ENCODE data around the gene NFKBIB.
"Not testable (repeated sequence)": the region's sequence is repeated elsewhere in the genome, so short reads cannot be mapped to it uniquely, and the experiment has no call there.

The NFKBIB gene
- 23.0 to 90.3 (median 65.9) reads per million in 9 experiments for total RNA-seq

- Mint-ChIP-seq H3K27me3 (no peaks in the 10 kb centered on the region), H3K9me3 (no peaks in the 10 kb centered on the region), H3K36me3 (ENCODE audit: insufficient read depth) (peaks cover 30% of the 10 kb centered on the region), H3K27ac (peak within 1 kb of the TSS; percentile 99 to 100), H3K4me1 (ENCODE audit: low read depth in 2 of 2) (peaks cover 39 to 44% of the 10 kb centered on the region in 2 donors), H3K4me3 (peak within 1 kb of the TSS; percentile 91 to 96)
- DNase-seq (peak; percentile 97 to 99 (median 98)), ATAC-seq (replicated peaks) (peak; percentile 82)
Observed at GRCh38 chr19:38899447-38900201, at the start of gene NFKBIB, which contains the start of gene SIRT2. NFKBIB (plus strand) TSS chr19:38899969; CDS start chr19:38900033, 64 bp downstream. SIRT2 (minus strand) TSS chr19:38899618; CDS start chr19:38899521, 97 bp downstream.

GRCh38 chr19:38850436-38850975, 49.3 kb upstream of the NFKBIB start:
- Mint-ChIP-seq H3K4me3 (peak overlapping the region; percentile 97 to 98), H3K4me1 (ENCODE audit: low read depth in 2 of 2) (peaks cover 41 to 45% of the 10 kb centered on the region in 2 donors), H3K27ac (peak overlapping the region; percentile 99 to 100), H3K9me3 (no peaks in the 10 kb centered on the region), H3K36me3 (ENCODE audit: insufficient read depth) (peaks cover 74% of the 10 kb centered on the region), H3K27me3 (no peaks in the 10 kb centered on the region)
- DNase-seq (peak in 2 of 3 experiments; percentile 96 to 99), ATAC-seq (replicated peaks) (peak; percentile 72)

- Mint-ChIP-seq H3K4me3 (peak overlapping the region; percentile 97 to 98), H3K9me3 (no peaks in the 10 kb centered on the region), H3K36me3 (ENCODE audit: insufficient read depth) (peaks cover 68% of the 10 kb centered on the region), H3K27ac (peak overlapping the region; percentile 99 to 100), H3K27me3 (no peaks in the 10 kb centered on the region), H3K4me1 (ENCODE audit: low read depth in 2 of 2) (peaks cover 38 to 39% of the 10 kb centered on the region in 2 donors)
- DNase-seq (peak; percentile 33 to 44 (median 38)), ATAC-seq (replicated peaks) (no peak)
Observed at GRCh38 chr19:38850976-38851621, 48.7 kb upstream of the NFKBIB start.

GRCh38 chr19:38851622-38852230, 48.0 kb upstream of the NFKBIB start:
- Mint-ChIP-seq H3K27me3 (no peaks in the 10 kb centered on the region), H3K9me3 (no peaks in the 10 kb centered on the region), H3K27ac (peak overlapping the region; percentile 99 to 100), H3K4me3 (peak overlapping the region; percentile 97 to 98), H3K36me3 (ENCODE audit: insufficient read depth) (peaks cover 61% of the 10 kb centered on the region), H3K4me1 (ENCODE audit: low read depth in 2 of 2) (peaks cover 39 to 41% of the 10 kb centered on the region in 2 donors)
- ATAC-seq (replicated peaks) (peak; percentile 5), DNase-seq (peak; percentile 80 to 86 (median 83))

GRCh38 chr19:38852231-38853044, 47.3 kb upstream of the NFKBIB start:
- ATAC-seq (replicated peaks) (peak; percentile 3), DNase-seq (peak; percentile 52 to 62 (median 59))
- peak overlapping the region; percentile 97 to 98 for H3K4me3 Mint-ChIP-seq
- no peaks in the 10 kb centered on the region for H3K27me3 Mint-ChIP-seq
- H3K9me3 Mint-ChIP-seq: no peaks in the 10 kb centered on the region
- peaks cover 41 to 47% of the 10 kb centered on the region in 2 donors for H3K4me1 Mint-ChIP-seq (ENCODE audit: low read depth in 2 of 2)
- H3K27ac Mint-ChIP-seq: peak overlapping the region; percentile 99 to 100
- peaks cover 61% of the 10 kb centered on the region for H3K36me3 Mint-ChIP-seq (ENCODE audit: insufficient read depth)

GRCh38 chr19:38853214-38853613, 46.6 kb upstream of the NFKBIB start:
- H3K36me3 Mint-ChIP-seq (ENCODE audit: insufficient read depth): peaks cover 54% of the 10 kb centered on the region
- H3K4me3 Mint-ChIP-seq: peak overlapping the region; percentile 97 to 98
- DNase-seq (no peak), ATAC-seq (replicated peaks) (no peak)
- peaks cover 39 to 44% of the 10 kb centered on the region in 2 donors for H3K4me1 Mint-ChIP-seq (ENCODE audit: low read depth in 2 of 2)
- no peaks in the 10 kb centered on the region for H3K9me3 Mint-ChIP-seq
- no peaks in the 10 kb centered on the region for H3K27me3 Mint-ChIP-seq
- H3K27ac Mint-ChIP-seq: peak overlapping the region; percentile 93 to 100

- Mint-ChIP-seq H3K4me1 (ENCODE audit: low read depth in 2 of 2) (peaks cover 30 to 34% of the 10 kb centered on the region in 2 donors), H3K36me3 (ENCODE audit: insufficient read depth) (peaks cover 36% of the 10 kb centered on the region)
- not testable (repeated sequence) for H3K4me3 Mint-ChIP-seq; H3K27ac Mint-ChIP-seq; H3K27me3 Mint-ChIP-seq; ATAC-seq (replicated peaks); H3K9me3 Mint-ChIP-seq; DNase-seq
Observed at GRCh38 chr19:38854961-38855360, 44.8 kb upstream of the NFKBIB start.

GRCh38 chr19:38855751-38856150, 44.0 kb upstream of the NFKBIB start:
- H3K27me3 Mint-ChIP-seq; DNase-seq; H3K4me3 Mint-ChIP-seq; H3K9me3 Mint-ChIP-seq; H3K27ac Mint-ChIP-seq; ATAC-seq (replicated peaks): not testable (repeated sequence)
- peaks cover 28 to 32% of the 10 kb centered on the region in 2 donors for H3K4me1 Mint-ChIP-seq (ENCODE audit: low read depth in 2 of 2)
- H3K36me3 Mint-ChIP-seq (ENCODE audit: insufficient read depth): peaks cover 29% of the 10 kb centered on the region

GRCh38 chr19:38856813-38857212, 43.0 kb upstream of the NFKBIB start:
- DNase-seq: no peak
- Mint-ChIP-seq H3K9me3 (no peaks in the 10 kb centered on the region), H3K36me3 (ENCODE audit: insufficient read depth) (peaks cover 19% of the 10 kb centered on the region), H3K27me3 (no peaks in the 10 kb centered on the region), H3K27ac (peak overlapping the region; percentile 78 to 79), H3K4me1 (ENCODE audit: low read depth in 2 of 2) (peaks cover 20 to 22% of the 10 kb centered on the region in 2 donors), H3K4me3 (peak overlapping the region; percentile 6 to 57)
- no peak for ATAC-seq (replicated peaks)

GRCh38 chr19:38859631-38860204, 40.1 kb upstream of the NFKBIB start:
- not testable (repeated sequence) for H3K27me3 Mint-ChIP-seq; H3K27ac Mint-ChIP-seq; DNase-seq; ATAC-seq (replicated peaks); H3K4me3 Mint-ChIP-seq; H3K9me3 Mint-ChIP-seq
- peaks cover 12% of the 10 kb centered on the region for H3K36me3 Mint-ChIP-seq (ENCODE audit: insufficient read depth)
- peaks cover 19 to 26% of the 10 kb centered on the region in 2 donors for H3K4me1 Mint-ChIP-seq (ENCODE audit: low read depth in 2 of 2)

- ATAC-seq (replicated peaks): no peak
- Mint-ChIP-seq H3K27me3 (no peaks in the 10 kb centered on the region), H3K27ac (no peak overlapping the region), H3K36me3 (ENCODE audit: insufficient read depth) (peaks cover 23% of the 10 kb centered on the region), H3K9me3 (no peaks in the 10 kb centered on the region), H3K4me1 (ENCODE audit: low read depth in 2 of 2) (peaks cover 32 to 41% of the 10 kb centered on the region in 2 donors), H3K4me3 (no peak overlapping the region)
- DNase-seq: no peak
Observed at GRCh38 chr19:38861368-38861767, 38.4 kb upstream of the NFKBIB start.

- ATAC-seq (replicated peaks): no peak
- peaks cover 16% of the 10 kb centered on the region for H3K36me3 Mint-ChIP-seq (ENCODE audit: insufficient read depth)
- no peak overlapping the region for H3K27ac Mint-ChIP-seq
- H3K27me3 Mint-ChIP-seq: no peaks in the 10 kb centered on the region
- no peak overlapping the region for H3K4me3 Mint-ChIP-seq
- H3K9me3 Mint-ChIP-seq: no peaks in the 10 kb centered on the region
- peaks cover 25 to 33% of the 10 kb centered on the region in 2 donors for H3K4me1 Mint-ChIP-seq (ENCODE audit: low read depth in 2 of 2)
- DNase-seq: no peak
Observed at GRCh38 chr19:38862321-38863059, 37.3 kb upstream of the NFKBIB start.

Measured in effector memory CD8-positive, alpha-beta T cell (primary cell).